ENCODE measurements around the gene CELF2. TPM values are rescaled to one million over a fixed set of nuclear protein-coding genes. Genes with fewer than 3 reads are reported as not detected.

Gene CELF2
- total RNA-seq, 2 donors from 2014 or later: 63.2 to 69.4 TPM

- Histone ChIP-seq H3K4me1 (peaks cover 0 to 80% of the 10 kb centered on the region in 2 donors), H3K9me3 (no peaks in the 10 kb centered on the region), H3K27me3 (no peaks in the 10 kb centered on the region), H3K4me3 (no peak overlapping the region), H3K36me3 (no peaks in the 10 kb centered on the region), H3K27ac (peak overlapping the region; percentile 17 to 83)
- no peak for DNase-seq (ENCODE audit: low spot score)
- TF ChIP-seq CTCF (IDR thresholded peaks at IDR 0.05): no peak
Measured at GRCh38 chr10:11161910-11162309, 144.2 kb downstream of the CELF2 start.

GRCh38 chr10:11162828-11163599 is 145.3 kb downstream of the CELF2 start:
- Histone ChIP-seq H3K27ac (peak overlapping the region; percentile 83 to 87), H3K4me1 (peaks cover 0 to 69% of the 10 kb centered on the region in 2 donors)
- DNase-seq (ENCODE audit: low spot score): peak; percentile 83

GRCh38 chr10:11163780-11164550 is 146.3 kb downstream of the CELF2 start:
- TF ChIP-seq CTCF (IDR thresholded peaks at IDR 0.05): no peak
- peaks cover 12% of the 10 kb centered on the region for H3K36me3 ChIP-seq
- H3K4me1 ChIP-seq: peaks cover 0 to 67% of the 10 kb centered on the region in 2 donors
- H3K9me3 ChIP-seq: no peaks in the 10 kb centered on the region
- peak overlapping the region; percentile 83 to 87 for H3K27ac ChIP-seq
- peak overlapping the region in 1 of 2 donors; percentile 65 for H3K4me3 ChIP-seq
- H3K27me3 ChIP-seq: no peaks in the 10 kb centered on the region
- DNase-seq (ENCODE audit: low spot score): no peak

More at GRCh38 chr10:11162828-11163599, 145.3 kb downstream of the CELF2 start:
- no peak for TF ChIP-seq CTCF (IDR thresholded peaks at IDR 0.05)
- no peaks in the 10 kb centered on the region for H3K9me3 ChIP-seq
- peaks cover 8% of the 10 kb centered on the region for H3K36me3 ChIP-seq
- H3K27me3 ChIP-seq: no peaks in the 10 kb centered on the region
- no peak overlapping the region for H3K4me3 ChIP-seq

- Histone ChIP-seq H3K27me3 (no peaks in the 10 kb centered on the region), H3K27ac (peak overlapping the region; percentile 83 to 87), H3K4me3 (peak overlapping the region; percentile 49 to 65), H3K4me1 (peaks cover 0 to 67% of the 10 kb centered on the region in 2 donors), H3K36me3 (peaks cover 12% of the 10 kb centered on the region), H3K9me3 (no peaks in the 10 kb centered on the region)
- no peak for TF ChIP-seq CTCF (IDR thresholded peaks at IDR 0.05)
- no peak for DNase-seq (ENCODE audit: low spot score)
Measured at GRCh38 chr10:11164551-11164802, 146.8 kb downstream of the CELF2 start.

GRCh38 chr10:11164803-11165590 is 147.3 kb downstream of the CELF2 start:
- H3K27me3 ChIP-seq: no peaks in the 10 kb centered on the region
- peaks cover 0 to 62% of the 10 kb centered on the region in 2 donors for H3K4me1 ChIP-seq
- H3K9me3 ChIP-seq: no peaks in the 10 kb centered on the region
- DNase-seq (ENCODE audit: low spot score): peak; percentile 87
- peaks cover 12% of the 10 kb centered on the region for H3K36me3 ChIP-seq
- H3K4me3 ChIP-seq: peak overlapping the region; percentile 49 to 65
- H3K27ac ChIP-seq: peak overlapping the region; percentile 83 to 87
- TF ChIP-seq CTCF (IDR thresholded peaks at IDR 0.05): no peak
